H1 (cell line): ENCODE measurements around the gene ABHD12. TPM values are rescaled to one million over a fixed set of nuclear protein-coding genes. Genes with fewer than 3 reads are reported as not detected.

Experiments
- CEBPB ChIP-seq: IDR thresholded peaks from 2 replicates; pipeline ENCODE4 v1.6.1; 2012; ENCODE audit warnings: low read depth, low read length
- CHD2 ChIP-seq: IDR thresholded peaks from 2 replicates; pipeline ENCODE4 v1.6.1; 2012; ENCODE audit warnings: low read length, improper control_type of control experiment
- E2F6 ChIP-seq: IDR thresholded peaks from 2 replicates; pipeline ENCODE4 v1.6.1; 2012; ENCODE audit warnings: inconsistent platforms
- GTF2F1 ChIP-seq: IDR thresholded peaks from 2 replicates; pipeline ENCODE4 v1.6.1; 2012; ENCODE audit warnings: low read depth, low read length, improper control_type of control experiment, borderline replicate concordance
- JUN ChIP-seq: IDR thresholded peaks from 2 replicates; pipeline ENCODE4 v1.6.1; 2011; ENCODE audit warnings: low read depth, mild to moderate bottlenecking, improper control_type of control experiment, low read length
- KDM4A ChIP-seq: IDR thresholded peaks from one replicate; pipeline ENCODE4 v1.7.1; 2012; ENCODE audit warnings: low read depth, mild to moderate bottlenecking, moderate library complexity, low read length, inconsistent platforms; ENCODE audit not compliant: severe bottlenecking
- MAFK ChIP-seq: IDR thresholded peaks from 2 replicates; pipeline ENCODE4 v1.6.1; 2012; ENCODE audit warnings: low read depth, mild to moderate bottlenecking, improper control_type of control experiment, low read length
- POU5F1 ChIP-seq: IDR thresholded peaks from 2 replicates; pipeline ENCODE4 v1.6.1; 2011; ENCODE audit warnings: low read depth, mild to moderate bottlenecking, low read length, moderate library complexity
- SP1 ChIP-seq: IDR thresholded peaks from 2 replicates; pipeline ENCODE4 v1.6.1; 2011; ENCODE audit warnings: low read depth, low read length
- polyA plus RNA-seq, 7 experiments: library from polyadenylated mRNA; depleted of rRNA in 3 of 7; stranded (reverse) in 5 of 7; unstranded in 2 of 7; fragments of >200 nt in 5 of 7; fragments of 200-250 nt in 2 of 7; gene quantifications; 1 replicate in 5 of 7; 2 replicates in 1 of 7; 4 replicates in 1 of 7; pipeline versions ENCODE4 v1.2.1 to v1.2.3, GENCODE V29; 2011 to 2013; ENCODE audit warnings: missing spikeins in 2 of 7, mixed read lengths in 2 of 7
- total RNA-seq: library from RNA; stranded (reverse); fragmentation: NEBNext Ultra II Directional; extraction: Animal tissue kit (Norgen Biotek cat#: 25700); gene quantifications from 2 replicates; pipeline ENCODE4 v1.2.1, GENCODE V29; 2021

ABHD12 gene
- total and polyA plus RNA-seq, 2 of the 8 experiments (the other 6 are each of a cell fraction or from before 2014, with no cell fraction given), result 31.3 to 59.5 TPM

GRCh38 chr20:25422032-25422431, 31.4 kb upstream of the ABHD12 start (continued):
- TF ChIP-seq KDM4A, result no peak
- no peak for TF ChIP-seq SP1
- no peak for TF ChIP-seq CEBPB
- no peak for TF ChIP-seq E2F6
- no peak for TF ChIP-seq JUN
- TF ChIP-seq MAFK, result no peak
- no peak for TF ChIP-seq CHD2
- TF ChIP-seq GTF2F1, result no peak
- no peak for TF ChIP-seq POU5F1
